SK-N-MC (cell line): ENCODE measurements around the gene GRP.
"Not testable (repeated sequence)": the region's sequence is repeated elsewhere in the genome, so short reads cannot be mapped to it uniquely, and the experiment has no call there.

Experiments used
- EZH2 ChIP-seq: fragments of 200-600 bp; sonication (generic); IDR thresholded peaks from one replicate; pipeline ENCODE4 v1.6.1; 2017; ENCODE audit warnings: antibody characterized with exemption
- FOXP2 ChIP-seq: optimal IDR thresholded peaks from 2 replicates; pipeline ENCODE3; 2011; ENCODE audit warnings: mild to moderate bottlenecking, moderate library complexity; ENCODE audit not compliant: insufficient read depth; ENCODE audit errors: extremely low read length, control extremely low read depth
- POLR2AphosphoS5 ChIP-seq: IDR thresholded peaks from 2 replicates; pipeline ENCODE4 v1.6.1; 2012; ENCODE audit warnings: mild to moderate bottlenecking, low read depth, low read length, borderline replicate concordance

- TF ChIP-seq POLR2AphosphoS5, EZH2, FOXP2: not testable (repeated sequence)
Measured at GRCh38 chr18:59255491-59255890, 35.5 kb downstream of the GRP start.
